HEK293 (cell line): ENCODE results near the gene C9orf72.

Experiments
- CTCF ChIA-PET: fragments of 350-600 bp; formaldehyde crosslinking; extraction: SDS; loops from one replicate; lab custom pipeline; 2021; ENCODE audit warnings: antibody characterized with exemption; lab: Yijun Ruan, JAX
- POLR2A ChIA-PET: fragments of 300-600 bp; formaldehyde crosslinking; extraction: SDS; loops from one replicate; lab custom pipeline; 2020; ENCODE audit warnings: antibody characterized with exemption, inconsistent platforms; lab: Yijun Ruan, JAX
- H3K27ac ChIP-seq: fragments of 200-500 bp; sonication (Bioruptor generic); 2 replicates; pipeline ENCODE4 v1.5.1; 2014; ENCODE audit warnings: low read depth, low read length, control low read depth, inconsistent platforms; ENCODE audit errors: extremely low read depth
- H3K36me3 ChIP-seq, 2 experiments: fragments of 200-500 bp in 1 of 2; sonication (Bioruptor generic) in 1 of 2; 1 replicate in 1 of 2; 2 replicates in 1 of 2; pipeline ENCODE4 v1.5.1; 2014 to 2017; ENCODE audit warnings: inconsistent platforms in 2 of 2, low read length in 2 of 2; ENCODE audit not compliant: control insufficient read depth in 2 of 2, insufficient read depth in 1 of 2
- H3K4me1 ChIP-seq: fragments of 200-500 bp; sonication (Bioruptor generic); 2 replicates; pipeline ENCODE4 v1.5.1; 2014; ENCODE audit warnings: mild to moderate bottlenecking, low read length, inconsistent platforms; ENCODE audit not compliant: control insufficient read depth, insufficient read depth
- H3K4me3 ChIP-seq: 2 replicates; pipeline ENCODE4 v1.5.1; 2011; ENCODE audit warnings: low read depth, mild to moderate bottlenecking, control low read depth, low read length, moderate library complexity
- H3K9me3 ChIP-seq: fragments of 200-500 bp; sonication (Bioruptor generic); 2 replicates; pipeline ENCODE4 v1.5.1; 2014; ENCODE audit warnings: low read depth, low read length, inconsistent platforms; ENCODE audit not compliant: control insufficient read depth, insufficient read depth
- BCL11A ChIP-seq: fragments of 450-650 bp; formaldehyde crosslinking; IDR thresholded peaks from 2 replicates; pipeline ENCODE4 v1.5.1; 2016; ENCODE audit warnings: low read depth, missing biosample characterization, missing genetic modification characterization
- EGR2 ChIP-seq: fragments of 450-650 bp; formaldehyde crosslinking; IDR thresholded peaks from 2 replicates; pipeline ENCODE4 v1.5.1; 2016; ENCODE audit warnings: low read depth, missing biosample characterization, missing genetic modification characterization
- FEZF1 ChIP-seq: fragments of 450-650 bp; formaldehyde crosslinking; IDR thresholded peaks from 2 replicates; pipeline ENCODE4 v1.5.1; 2016; ENCODE audit warnings: missing biosample characterization, missing genetic modification characterization
- KLF8 ChIP-seq: fragments of 450-650 bp; formaldehyde crosslinking; IDR thresholded peaks from 2 replicates; pipeline ENCODE4 v1.5.1; 2016; ENCODE audit warnings: missing biosample characterization, missing genetic modification characterization
- TRIM28 ChIP-seq: IDR thresholded peaks from 2 replicates; pipeline ENCODE4 v1.6.1; 2011; ENCODE audit warnings: low read length, control low read depth, borderline replicate concordance
- ZEB2 ChIP-seq: fragments of 450-650 bp; formaldehyde crosslinking; IDR thresholded peaks from 2 replicates; pipeline ENCODE4 v1.5.1; 2016; ENCODE audit warnings: missing biosample characterization, missing genetic modification characterization
- ZFP3 ChIP-seq: fragments of 450-650 bp; formaldehyde crosslinking; IDR thresholded peaks from 2 replicates; pipeline ENCODE4 v1.5.1; 2016; ENCODE audit warnings: low read depth, missing biosample characterization, missing genetic modification characterization
- ZNF10 ChIP-seq: fragments of 450-650 bp; formaldehyde crosslinking; IDR thresholded peaks from 2 replicates; pipeline ENCODE4 v1.5.1; 2017; ENCODE audit warnings: missing biosample characterization, missing genetic modification characterization
- ZNF114 ChIP-seq: fragments of 450-650 bp; formaldehyde crosslinking; IDR thresholded peaks from 2 replicates; pipeline ENCODE4 v1.5.0; 2017; ENCODE audit warnings: missing biosample characterization, missing genetic modification characterization
- ZNF146 ChIP-seq: fragments of 450-650 bp; formaldehyde crosslinking; IDR thresholded peaks from 2 replicates; pipeline ENCODE4 v1.5.1; 2016; ENCODE audit warnings: missing biosample characterization, missing genetic modification characterization
- ZNF157 ChIP-seq: fragments of 450-650 bp; formaldehyde crosslinking; IDR thresholded peaks from 2 replicates; pipeline ENCODE4 v1.5.1; 2016; ENCODE audit warnings: missing biosample characterization, missing genetic modification characterization
- ZNF169 ChIP-seq: fragments of 450-650 bp; formaldehyde crosslinking; IDR thresholded peaks from 2 replicates; pipeline ENCODE4 v1.5.1; 2016; ENCODE audit warnings: missing biosample characterization, missing genetic modification characterization
- ZNF24 ChIP-seq: fragments of 450-650 bp; formaldehyde crosslinking; IDR thresholded peaks from 2 replicates; pipeline ENCODE4 v1.5.1; 2016; ENCODE audit warnings: missing biosample characterization, missing genetic modification characterization
- ZNF26 ChIP-seq: fragments of 450-650 bp; formaldehyde crosslinking; IDR thresholded peaks from 2 replicates; pipeline ENCODE4 v1.5.1; 2016; ENCODE audit warnings: missing biosample characterization, missing genetic modification characterization
- ZNF354C ChIP-seq: fragments of 450-650 bp; formaldehyde crosslinking; IDR thresholded peaks from 2 replicates; pipeline ENCODE4 v1.5.1; 2016; ENCODE audit warnings: missing biosample characterization, missing genetic modification characterization, low read depth, borderline replicate concordance
- ZNF433 ChIP-seq: fragments of 450-650 bp; formaldehyde crosslinking; IDR thresholded peaks from 2 replicates; pipeline ENCODE4 v1.5.1; 2016; ENCODE audit warnings: missing biosample characterization, missing genetic modification characterization, low read depth
- ZNF48 ChIP-seq: fragments of 450-650 bp; formaldehyde crosslinking; IDR thresholded peaks from 2 replicates; pipeline ENCODE4 v1.5.1; 2016; ENCODE audit warnings: missing biosample characterization, missing genetic modification characterization
- ZNF558 ChIP-seq: fragments of 450-650 bp; formaldehyde crosslinking; IDR thresholded peaks from 2 replicates; pipeline ENCODE4 v1.5.1; 2016; ENCODE audit warnings: missing biosample characterization, missing genetic modification characterization
- ZNF561 ChIP-seq: fragments of 450-650 bp; IDR thresholded peaks from 2 replicates; pipeline ENCODE4 v1.5.1; 2018; ENCODE audit warnings: missing biosample characterization, missing genetic modification characterization, borderline replicate concordance
- ZNF624 ChIP-seq: fragments of 450-650 bp; formaldehyde crosslinking; IDR thresholded peaks from 2 replicates; pipeline ENCODE4 v1.5.1; 2017; ENCODE audit warnings: missing biosample characterization, missing genetic modification characterization
- ZNF658 ChIP-seq: fragments of 450-650 bp; formaldehyde crosslinking; IDR thresholded peaks from 2 replicates; pipeline ENCODE4; 2016; ENCODE audit warnings: missing biosample characterization, missing genetic modification characterization
- ZNF660 ChIP-seq: fragments of 450-650 bp; IDR thresholded peaks from 2 replicates; pipeline ENCODE4 v1.5.1; 2018; ENCODE audit warnings: missing biosample characterization, mild to moderate bottlenecking, missing genetic modification characterization
- ZNF677 ChIP-seq: fragments of 450-650 bp; IDR thresholded peaks from 2 replicates; pipeline ENCODE4 v1.5.0; 2018; ENCODE audit warnings: missing biosample characterization, mild to moderate bottlenecking, missing genetic modification characterization, moderate library complexity
- ZNF704 ChIP-seq: fragments of 450-650 bp; formaldehyde crosslinking; IDR thresholded peaks from 2 replicates; pipeline ENCODE4 v1.5.1; 2016; ENCODE audit warnings: missing biosample characterization, missing genetic modification characterization
- ZSCAN23 ChIP-seq: fragments of 450-650 bp; formaldehyde crosslinking; IDR thresholded peaks from 2 replicates; pipeline ENCODE4 v1.5.1; 2016; ENCODE audit warnings: missing biosample characterization, missing genetic modification characterization
- ZSCAN4 ChIP-seq: fragments of 450-650 bp; formaldehyde crosslinking; IDR thresholded peaks from 2 replicates; pipeline ENCODE4 v1.5.1; 2017; ENCODE audit warnings: missing biosample characterization, missing genetic modification characterization
- ZSCAN5A ChIP-seq: fragments of 450-650 bp; formaldehyde crosslinking; IDR thresholded peaks from 2 replicates; pipeline ENCODE4 v1.5.1; 2016; ENCODE audit warnings: missing biosample characterization, missing genetic modification characterization

Gene C9orf72

GRCh38 chr9:27505744-27506161 is 67.5 kb downstream of the C9orf72 start:
- ChIA-PET POLR2A (interaction anchor here (0.5 kb wide), 1 partner anchor 17 kb away, joined by 4 read pairs; no protein-coding TSS in a partner anchor), CTCF (no interaction called here)
- Histone ChIP-seq H3K36me3 (no peaks in the 10 kb centered on the region), H3K4me3 (no peak overlapping the region), H3K9me3 (no peaks in the 10 kb centered on the region), H3K4me1 (no peaks in the 10 kb centered on the region), H3K27ac (no peak overlapping the region)
- TF ChIP-seq ZNF624 (tag by site-specific recombination): no peak
- no peak for TF ChIP-seq ZSCAN23 (tag by site-specific recombination)
- no peak for TF ChIP-seq ZNF24
- no peak for TF ChIP-seq ZNF660
- TF ChIP-seq KLF8 (tag by site-specific recombination): no peak
- TF ChIP-seq ZSCAN4: no peak
- TF ChIP-seq BCL11A (tag by site-specific recombination): no peak
- TF ChIP-seq ZNF658 (tag by site-specific recombination): no peak
- no peak for TF ChIP-seq EGR2
- no peak for TF ChIP-seq ZNF433 (tag by site-specific recombination)

GRCh38 chr9:27504259-27504658 is 69.0 kb downstream of the C9orf72 start:
- no peak overlapping the region for H3K4me3 ChIP-seq
- no peaks in the 10 kb centered on the region for H3K36me3 ChIP-seq
- no peaks in the 10 kb centered on the region for H3K9me3 ChIP-seq
- CTCF ChIA-PET: no interaction called here
- POLR2A ChIA-PET: no interaction called here
- H3K27ac ChIP-seq: no peak overlapping the region
- TF ChIP-seq ZNF677 (tag by site-specific recombination) (no peak), ZNF26 (tag by site-specific recombination) (no peak), ZNF114 (no peak), TRIM28 (no peak), ZSCAN4 (no peak), FEZF1 (no peak), ZNF354C (no peak), ZNF558 (tag by site-specific recombination) (no peak), ZFP3 (tag by site-specific recombination) (no peak), ZNF146 (tag by site-specific recombination) (no peak), ZSCAN5A (tag by site-specific recombination) (no peak), ZEB2 (tag by site-specific recombination) (no peak), ZNF48 (tag by site-specific recombination) (no peak), ZNF169 (no peak), ZNF704 (no peak), ZNF561 (tag by site-specific recombination) (no peak), ZNF157 (no peak), ZNF10 (tag by site-specific recombination) (no peak)
- H3K4me1 ChIP-seq: peaks cover 6% of the 10 kb centered on the region
